ENCODE measurements around the gene GFPT1. TPM values are rescaled to one million over a fixed set of nuclear protein-coding genes. Genes with fewer than 3 reads are reported as not detected.

GFPT1 gene
- polyA plus RNA-seq, 1 experiment = 14.8 TPM

DNA sequence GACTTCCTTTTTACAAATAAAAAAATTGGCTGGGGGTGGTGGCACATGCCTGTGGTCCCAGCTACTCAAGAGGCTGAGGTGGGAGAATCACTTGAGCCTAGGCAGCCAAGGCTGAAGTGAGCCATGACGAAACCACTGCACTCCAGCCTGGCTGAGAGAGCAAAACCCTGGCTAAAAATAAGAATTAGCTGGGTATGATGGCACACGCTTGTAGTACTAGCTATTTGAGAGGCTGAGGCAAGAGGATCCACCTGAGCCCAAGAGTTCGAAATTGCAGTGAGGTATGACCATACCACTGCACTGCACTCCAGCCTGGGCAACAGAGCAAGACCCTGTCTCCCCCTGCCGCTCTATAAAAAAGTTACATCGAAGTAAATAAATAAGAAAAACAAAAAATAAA is 33.7 kb downstream of the GFPT1 start:
- POLR2A ChIA-PET = interaction anchor here (0.5 kb wide), 1 partner anchor 360 kb away, joined by 4 read pairs; no protein-coding TSS in a partner anchor
- CTCF ChIA-PET = no interaction called here
- TF ChIP-seq, protein P1, sequence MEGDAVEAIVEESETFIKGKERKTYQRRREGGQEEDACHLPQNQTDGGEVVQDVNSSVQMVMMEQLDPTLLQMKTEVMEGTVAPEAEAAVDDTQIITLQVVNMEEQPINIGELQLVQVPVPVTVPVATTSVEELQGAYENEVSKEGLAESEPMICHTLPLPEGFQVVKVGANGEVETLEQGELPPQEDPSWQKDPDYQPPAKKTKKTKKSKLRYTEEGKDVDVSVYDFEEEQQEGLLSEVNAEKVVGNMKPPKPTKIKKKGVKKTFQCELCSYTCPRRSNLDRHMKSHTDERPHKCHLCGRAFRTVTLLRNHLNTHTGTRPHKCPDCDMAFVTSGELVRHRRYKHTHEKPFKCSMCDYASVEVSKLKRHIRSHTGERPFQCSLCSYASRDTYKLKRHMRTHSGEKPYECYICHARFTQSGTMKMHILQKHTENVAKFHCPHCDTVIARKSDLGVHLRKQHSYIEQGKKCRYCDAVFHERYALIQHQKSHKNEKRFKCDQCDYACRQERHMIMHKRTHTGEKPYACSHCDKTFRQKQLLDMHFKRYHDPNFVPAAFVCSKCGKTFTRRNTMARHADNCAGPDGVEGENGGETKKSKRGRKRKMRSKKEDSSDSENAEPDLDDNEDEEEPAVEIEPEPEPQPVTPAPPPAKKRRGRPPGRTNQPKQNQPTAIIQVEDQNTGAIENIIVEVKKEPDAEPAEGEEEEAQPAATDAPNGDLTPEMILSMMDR (IDR thresholded peaks at IDR 0.05; ENCODE audit: insufficient read depth, low read depth, low read length) = no peak
- Histone ChIP-seq H3K4me3 (ENCODE audit: low read depth, low read length) (no peak overlapping the region), H3K27me3 (ENCODE audit: control insufficient read depth, insufficient read depth, low read length) (no peaks in the 10 kb centered on the region), H3K36me3 (ENCODE audit: control insufficient read depth, insufficient read depth, low read length) (peaks cover 22% of the 10 kb centered on the region)
- DNase-seq (ENCODE audit: low read depth) = no peak

DNA sequence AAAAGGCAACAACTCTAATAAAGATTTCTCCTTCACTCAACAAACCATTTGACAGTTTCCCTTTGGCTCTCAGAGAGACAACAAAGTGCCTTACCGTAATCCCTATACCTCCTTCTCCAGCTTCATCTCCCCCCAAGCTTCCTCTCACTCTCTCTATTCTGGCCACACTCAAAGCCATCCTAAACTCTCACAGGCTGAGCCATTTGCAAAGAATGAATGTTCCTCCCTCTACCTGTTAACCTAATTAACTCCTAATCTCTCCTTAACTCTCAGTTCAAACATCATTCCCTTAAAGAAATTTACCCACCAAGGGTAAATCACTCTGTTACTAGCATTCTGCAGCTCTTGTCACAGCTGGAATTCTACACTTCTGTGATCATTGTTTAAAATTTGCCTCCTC is 38.2 kb downstream of the GFPT1 start:
- ChIA-PET CTCF (interaction anchor here (1.2 kb wide), 1 partner anchor 10 kb away, joined by 3 read pairs; no protein-coding TSS in a partner anchor), POLR2A (no interaction called here)
- Histone ChIP-seq H3K4me3 (ENCODE audit: low read depth, low read length) (no peak overlapping the region), H3K27me3 (ENCODE audit: control insufficient read depth, insufficient read depth, low read length) (no peaks in the 10 kb centered on the region), H3K36me3 (ENCODE audit: control insufficient read depth, insufficient read depth, low read length) (peaks cover 22% of the 10 kb centered on the region)
- TF ChIP-seq, protein P1 (IDR thresholded peaks at IDR 0.05; ENCODE audit: insufficient read depth, low read depth, low read length) = no peak
- DNase-seq (ENCODE audit: low read depth) = no peak

DNA sequence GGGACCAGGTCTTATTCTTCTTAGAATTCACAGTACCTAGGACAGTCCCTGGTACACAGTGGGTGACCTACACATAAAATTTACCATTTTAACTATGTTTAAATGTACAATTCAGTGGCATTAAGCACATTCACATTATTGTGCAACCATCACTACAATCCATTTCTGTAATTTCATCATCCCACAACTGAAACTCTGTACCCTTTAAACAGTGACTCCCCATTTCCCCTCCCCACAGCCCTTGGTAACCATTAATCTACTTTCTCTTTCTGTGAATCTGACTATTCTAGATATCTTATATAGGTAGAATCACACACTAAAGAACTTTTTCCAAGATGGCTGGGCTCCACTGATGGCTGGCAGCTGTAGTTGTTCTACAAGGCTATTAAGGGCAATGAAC is 41.6 kb downstream of the GFPT1 start:
- POLR2A ChIA-PET = no interaction called here
- no peak for DNase-seq (ENCODE audit: low read depth)
- peaks cover 27% of the 10 kb centered on the region for H3K36me3 ChIP-seq (ENCODE audit: control insufficient read depth, insufficient read depth, low read length)
- TF ChIP-seq, protein P1 (IDR thresholded peaks at IDR 0.05; ENCODE audit: insufficient read depth, low read depth, low read length) = no peak
- H3K27me3 ChIP-seq (ENCODE audit: control insufficient read depth, insufficient read depth, low read length) = no peaks in the 10 kb centered on the region
- CTCF ChIA-PET = interaction anchor here (0.7 to 1.0 kb wide), 2 partner anchors 16 to 1678 kb away, joined by 3 read pairs; no protein-coding TSS in a partner anchor
- no peak overlapping the region for H3K4me3 ChIP-seq (ENCODE audit: low read depth, low read length)

DNA sequence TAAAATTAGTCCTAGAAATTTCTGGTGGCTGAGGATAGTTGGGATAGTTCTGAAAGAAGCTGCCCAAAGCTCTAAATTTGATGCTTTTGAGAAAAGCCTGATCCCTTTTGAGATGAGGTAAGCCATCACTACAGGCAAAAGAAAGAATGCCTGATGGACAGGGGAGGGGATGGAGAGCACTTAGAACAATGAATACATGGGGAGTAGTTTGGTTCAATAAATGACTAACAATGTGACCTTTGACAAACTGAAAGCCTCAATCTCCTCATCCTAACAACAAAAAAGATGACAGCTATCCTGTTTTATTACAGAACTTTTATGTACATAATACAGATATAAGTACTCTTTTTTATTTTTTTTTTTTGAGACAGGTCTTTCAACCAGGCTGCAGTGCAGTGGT is 42.7 kb downstream of the GFPT1 start:
- DNase-seq (ENCODE audit: low read depth) = no peak
- TF ChIP-seq, protein P1 (IDR thresholded peaks at IDR 0.05; ENCODE audit: insufficient read depth, low read depth, low read length) = no peak
- Histone ChIP-seq H3K27me3 (ENCODE audit: control insufficient read depth, insufficient read depth, low read length) (no peaks in the 10 kb centered on the region), H3K36me3 (ENCODE audit: control insufficient read depth, insufficient read depth, low read length) (peaks cover 26% of the 10 kb centered on the region), H3K4me3 (ENCODE audit: low read depth, low read length) (no peak overlapping the region)
- ChIA-PET POLR2A (interaction anchor here (0.6 to 0.7 kb wide), 2 partner anchors 37 to 284 kb away, joined by 3 to 5 read pairs; no protein-coding TSS in a partner anchor), CTCF (interaction anchor here (1.8 kb wide), 1 partner anchor 31 kb away, joined by 4 read pairs; no protein-coding TSS in a partner anchor)

DNA sequence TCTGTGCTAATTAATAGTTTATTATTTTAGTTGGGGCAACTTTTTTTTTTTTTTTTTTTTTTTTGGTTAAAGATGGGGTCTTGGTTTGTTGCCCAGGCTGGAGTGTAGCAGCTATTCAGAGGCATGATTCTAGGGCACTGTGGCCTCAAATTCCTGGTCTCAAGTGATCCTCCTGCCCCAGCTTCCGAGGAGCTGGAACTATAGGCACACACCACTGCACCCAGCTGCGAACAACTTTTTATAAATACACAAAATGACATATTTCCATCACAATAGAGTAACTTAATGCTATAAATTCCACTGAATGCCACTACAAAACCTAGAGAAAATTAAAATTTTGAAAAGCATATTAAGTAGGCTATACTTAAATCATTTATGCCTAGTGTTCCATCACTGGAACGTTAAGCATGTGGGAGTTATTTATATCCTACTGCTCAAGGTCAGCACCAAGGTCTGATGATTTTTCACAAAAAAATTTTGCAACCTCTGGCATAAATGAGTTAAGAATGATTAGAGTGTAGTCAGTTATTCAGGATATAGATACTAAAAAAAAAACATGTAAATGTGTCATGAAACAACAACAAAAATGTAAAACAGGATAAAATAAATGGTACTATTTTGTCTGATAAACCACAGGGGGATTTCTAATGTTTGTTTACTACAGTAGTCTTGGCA is 46.8 kb downstream of the GFPT1 start:
- H3K27me3 ChIP-seq (ENCODE audit: control insufficient read depth, insufficient read depth, low read length) = no peaks in the 10 kb centered on the region
- TF ChIP-seq, protein P1 (IDR thresholded peaks at IDR 0.05; ENCODE audit: insufficient read depth, low read depth, low read length) = no peak
- DNase-seq (ENCODE audit: low read depth) = no peak
- CTCF ChIA-PET = no interaction called here
- POLR2A ChIA-PET = no interaction called here
- peaks cover 18% of the 10 kb centered on the region for H3K36me3 ChIP-seq (ENCODE audit: control insufficient read depth, insufficient read depth, low read length)
- no peak overlapping the region for H3K4me3 ChIP-seq (ENCODE audit: low read depth, low read length)
